ENCODE data around the gene SLC39A11. TPM values are rescaled to one million over a fixed set of nuclear protein-coding genes. Genes with fewer than 3 reads are reported as not detected.

The SLC39A11 gene
- total RNA-seq, 1 experiment from 2014 or later: 56.1 TPM

DNA sequence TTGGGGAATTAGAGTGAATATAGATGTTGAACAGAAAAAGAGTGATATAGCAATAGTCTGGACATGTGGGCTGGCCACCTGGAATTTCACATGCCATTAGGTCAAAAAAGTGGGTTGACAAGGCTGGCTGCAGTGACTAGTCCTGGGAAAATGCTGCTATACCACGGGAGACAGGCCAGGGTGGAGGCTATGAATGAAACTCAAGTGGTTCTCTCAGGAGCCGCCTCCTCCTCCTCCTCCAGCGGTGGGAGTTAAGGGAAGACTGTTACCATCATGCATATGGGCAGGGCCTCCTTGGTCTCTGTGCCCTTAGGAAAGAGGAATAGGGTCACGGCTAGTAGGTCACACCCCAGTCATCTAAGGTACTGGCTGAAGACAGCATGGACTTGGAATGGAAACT is 448.0 kb downstream of the SLC39A11 start:
- TF ChIP-seq POLR2AphosphoS5 (IDR thresholded peaks at IDR 0.05; ENCODE audit: low read depth, low read length) (no peak), TCF7L2 (IDR thresholded peaks at IDR 0.05; ENCODE audit: low read depth, low read length) (no peak), SIN3A (IDR thresholded peaks at IDR 0.05; ENCODE audit: borderline replicate concordance, insufficient read depth, low read depth, low read length) (no peak)
- TF ChIP-seq, protein P1, sequence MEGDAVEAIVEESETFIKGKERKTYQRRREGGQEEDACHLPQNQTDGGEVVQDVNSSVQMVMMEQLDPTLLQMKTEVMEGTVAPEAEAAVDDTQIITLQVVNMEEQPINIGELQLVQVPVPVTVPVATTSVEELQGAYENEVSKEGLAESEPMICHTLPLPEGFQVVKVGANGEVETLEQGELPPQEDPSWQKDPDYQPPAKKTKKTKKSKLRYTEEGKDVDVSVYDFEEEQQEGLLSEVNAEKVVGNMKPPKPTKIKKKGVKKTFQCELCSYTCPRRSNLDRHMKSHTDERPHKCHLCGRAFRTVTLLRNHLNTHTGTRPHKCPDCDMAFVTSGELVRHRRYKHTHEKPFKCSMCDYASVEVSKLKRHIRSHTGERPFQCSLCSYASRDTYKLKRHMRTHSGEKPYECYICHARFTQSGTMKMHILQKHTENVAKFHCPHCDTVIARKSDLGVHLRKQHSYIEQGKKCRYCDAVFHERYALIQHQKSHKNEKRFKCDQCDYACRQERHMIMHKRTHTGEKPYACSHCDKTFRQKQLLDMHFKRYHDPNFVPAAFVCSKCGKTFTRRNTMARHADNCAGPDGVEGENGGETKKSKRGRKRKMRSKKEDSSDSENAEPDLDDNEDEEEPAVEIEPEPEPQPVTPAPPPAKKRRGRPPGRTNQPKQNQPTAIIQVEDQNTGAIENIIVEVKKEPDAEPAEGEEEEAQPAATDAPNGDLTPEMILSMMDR (IDR thresholded peaks at IDR 0.05): no peak
- TF ChIP-seq, protein P2, sequence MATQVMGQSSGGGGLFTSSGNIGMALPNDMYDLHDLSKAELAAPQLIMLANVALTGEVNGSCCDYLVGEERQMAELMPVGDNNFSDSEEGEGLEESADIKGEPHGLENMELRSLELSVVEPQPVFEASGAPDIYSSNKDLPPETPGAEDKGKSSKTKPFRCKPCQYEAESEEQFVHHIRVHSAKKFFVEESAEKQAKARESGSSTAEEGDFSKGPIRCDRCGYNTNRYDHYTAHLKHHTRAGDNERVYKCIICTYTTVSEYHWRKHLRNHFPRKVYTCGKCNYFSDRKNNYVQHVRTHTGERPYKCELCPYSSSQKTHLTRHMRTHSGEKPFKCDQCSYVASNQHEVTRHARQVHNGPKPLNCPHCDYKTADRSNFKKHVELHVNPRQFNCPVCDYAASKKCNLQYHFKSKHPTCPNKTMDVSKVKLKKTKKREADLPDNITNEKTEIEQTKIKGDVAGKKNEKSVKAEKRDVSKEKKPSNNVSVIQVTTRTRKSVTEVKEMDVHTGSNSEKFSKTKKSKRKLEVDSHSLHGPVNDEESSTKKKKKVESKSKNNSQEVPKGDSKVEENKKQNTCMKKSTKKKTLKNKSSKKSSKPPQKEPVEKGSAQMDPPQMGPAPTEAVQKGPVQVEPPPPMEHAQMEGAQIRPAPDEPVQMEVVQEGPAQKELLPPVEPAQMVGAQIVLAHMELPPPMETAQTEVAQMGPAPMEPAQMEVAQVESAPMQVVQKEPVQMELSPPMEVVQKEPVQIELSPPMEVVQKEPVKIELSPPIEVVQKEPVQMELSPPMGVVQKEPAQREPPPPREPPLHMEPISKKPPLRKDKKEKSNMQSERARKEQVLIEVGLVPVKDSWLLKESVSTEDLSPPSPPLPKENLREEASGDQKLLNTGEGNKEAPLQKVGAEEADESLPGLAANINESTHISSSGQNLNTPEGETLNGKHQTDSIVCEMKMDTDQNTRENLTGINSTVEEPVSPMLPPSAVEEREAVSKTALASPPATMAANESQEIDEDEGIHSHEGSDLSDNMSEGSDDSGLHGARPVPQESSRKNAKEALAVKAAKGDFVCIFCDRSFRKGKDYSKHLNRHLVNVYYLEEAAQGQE (IDR thresholded peaks at IDR 0.05; ENCODE audit: insufficient read depth in 1 of 2, low read depth in 2 of 2, low read length in 1 of 2): no peak
- POLR2A ChIA-PET: no interaction called here
- CTCF ChIA-PET: no interaction called here
- no peaks in the 10 kb centered on the region for H3K27me3 ChIP-seq (ENCODE audit: control insufficient read depth, insufficient read depth, low read length)
- H3K27ac ChIP-seq (ENCODE audit: low read length): no peak overlapping the region
- H3K4me3 ChIP-seq (ENCODE audit: low read depth in 2 of 2, low read length in 2 of 2): no peak overlapping the region
- BruUV-seq (replicated peaks): no TSS peak
- no peaks in the 10 kb centered on the region for H3K9me3 ChIP-seq (ENCODE audit: control insufficient read depth, insufficient read depth, low read depth, low read length)
- DNase-seq (ENCODE audit: low read depth, low spot score) (no peak), ATAC-seq (no peak)
- intact Hi-C loops (cut with micrococcal nuclease; ENCODE audit: unreplicated experiment): no loop called here
- H3K36me3 ChIP-seq (ENCODE audit: control insufficient read depth, insufficient read depth, low read length): no peaks in the 10 kb centered on the region
- H3K4me1 ChIP-seq (ENCODE audit: control insufficient read depth, insufficient read depth, low read length): peaks cover 7% of the 10 kb centered on the region
- in situ Hi-C loops (cut with HindIII; ENCODE audit: low pct_unique_long_range_greater_than_20kb, low sequenced_read_pairs): no loop called here

DNA sequence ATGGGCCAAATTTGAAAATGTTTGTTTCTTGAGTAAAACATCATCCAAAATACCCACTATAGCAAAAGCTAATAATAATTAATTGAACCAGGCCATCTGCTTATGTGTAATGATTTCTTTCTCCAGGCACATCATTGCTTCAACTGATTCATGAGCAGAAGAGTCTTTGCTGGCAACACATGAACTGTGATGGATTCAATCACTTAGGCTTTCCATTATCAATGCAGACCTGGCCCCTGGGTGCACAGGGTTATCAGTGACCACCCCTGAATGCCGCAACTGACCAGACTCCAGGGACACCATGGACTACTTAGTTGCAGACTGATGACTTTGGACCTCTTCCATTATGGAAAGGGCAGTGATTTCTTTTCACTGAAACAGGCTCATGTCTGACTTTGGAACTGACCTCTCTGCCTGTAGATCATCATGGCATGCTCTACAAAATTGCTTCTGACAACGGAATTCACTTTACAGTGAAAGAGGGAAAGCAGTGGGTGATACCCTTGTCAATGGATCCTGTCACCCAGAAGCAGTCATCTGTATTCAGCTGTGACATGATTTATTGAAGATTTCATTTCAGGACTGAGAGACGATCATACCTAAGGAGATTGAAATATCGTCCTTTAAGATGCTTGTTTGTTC is 448.8 kb downstream of the SLC39A11 start:
- no TSS peak for BruUV-seq (replicated peaks)
- H3K4me1 ChIP-seq (ENCODE audit: control insufficient read depth, insufficient read depth, low read length): peaks cover 7% of the 10 kb centered on the region
- CTCF ChIA-PET: no interaction called here
- ATAC-seq: no peak
- no peak overlapping the region for H3K4me3 ChIP-seq (ENCODE audit: low read depth in 2 of 2, low read length in 2 of 2)
- POLR2A ChIA-PET: interaction anchor here (0.7 kb wide), 1 partner anchor 15 kb away, joined by 5 read pairs; no protein-coding TSS in a partner anchor
- no peak overlapping the region for H3K27ac ChIP-seq (ENCODE audit: low read length)
- no peak for TF ChIP-seq POLR2AphosphoS5 (IDR thresholded peaks at IDR 0.05; ENCODE audit: low read depth, low read length)
- TF ChIP-seq, protein P2 (IDR thresholded peaks at IDR 0.05; ENCODE audit: insufficient read depth in 1 of 2, low read depth in 2 of 2, low read length in 1 of 2): no peak
- no peak for TF ChIP-seq TCF7L2 (IDR thresholded peaks at IDR 0.05; ENCODE audit: low read depth, low read length)
- TF ChIP-seq SIN3A (IDR thresholded peaks at IDR 0.05; ENCODE audit: borderline replicate concordance, insufficient read depth, low read depth, low read length): no peak
- TF ChIP-seq, protein P1 (IDR thresholded peaks at IDR 0.05): no peak
- no peak for DNase-seq (ENCODE audit: low read depth, low spot score)
- in situ Hi-C loops (cut with HindIII; ENCODE audit: low pct_unique_long_range_greater_than_20kb, low sequenced_read_pairs) (no loop called here), intact Hi-C loops (cut with micrococcal nuclease; ENCODE audit: unreplicated experiment) (no loop called here)
- H3K27me3 ChIP-seq (ENCODE audit: control insufficient read depth, insufficient read depth, low read length): no peaks in the 10 kb centered on the region
- H3K36me3 ChIP-seq (ENCODE audit: control insufficient read depth, insufficient read depth, low read length): no peaks in the 10 kb centered on the region
- H3K9me3 ChIP-seq (ENCODE audit: control insufficient read depth, insufficient read depth, low read depth, low read length): no peaks in the 10 kb centered on the region

Data from Panc1 (cell line).